K562 (cell line): ENCODE measurements around the gene ZNF438. TPM values are rescaled to one million over a fixed set of nuclear protein-coding genes. Genes with fewer than 3 reads are reported as not detected.

ENCODE experiments used
- ATAC-seq: fragments of 200-7000 bp; cut with Tn5 transposase; 3 replicates; pipeline ENCODE4 v1.9.1; 2020; ENCODE audit warnings: moderate library complexity
- BruUV-seq: library from RNA; stranded (reverse); fragments of 400-500 nt; replicated peaks from 2 replicates; lab custom pipeline; 2021; lab: Mats Ljungman, UMichigan
- CTCF ChIA-PET: fragments of 300-600 bp; formaldehyde crosslinking; extraction: SDS; loops from one replicate; lab custom pipeline; 2021; ENCODE audit warnings: low intra/inter-chr PET ratio; lab: Yijun Ruan, JAX
- POLR2A ChIA-PET: fragments of 300-600, 350-650 bp; sonication (Branson Sonifier 250); formaldehyde crosslinking; extraction: SDS; loops from one replicate; lab custom pipeline; 2021; ENCODE audit warnings: antibody characterized with exemption, inconsistent platforms; lab: Yijun Ruan, JAX
- DNase-seq, 4 experiments: peaks; one replicate each; pipeline versions ENCODE4 v3.0.0 to v3.0.0-alpha.2; 2011 to 2018; ENCODE audit warnings: low spot score in 3 of 4, mixed read lengths in 3 of 4; ENCODE audit errors: extremely low read depth in 1 of 4
- FAIRE-seq: peaks from 2 replicates; lab custom pipeline; 2011; peaks lifted over from hg19 to GRCh38; lab: Jason Lieb, UNC
- H2AFZ ChIP-seq: 2 replicates; pipeline ENCODE4 v1.6.0; 2011; ENCODE audit warnings: low read depth, low read length, control low read depth, inconsistent platforms
- H3K27ac ChIP-seq: fragments of 200-600 bp; 3 replicates; pipeline ENCODE4 v1.8.0; 2011; ENCODE audit warnings: low read depth, mild to moderate bottlenecking, control low read depth, inconsistent platforms, low read length, moderate library complexity, mixed read lengths; ENCODE audit errors: extremely low read depth
- H3K27me3 ChIP-seq, 2 experiments: fragments of 300-600 bp in 1 of 2; 2 replicates in 1 of 2; 3 replicates in 1 of 2; pipeline versions ENCODE4 v1.6.0 to v1.8.0; 2011; ENCODE audit warnings: inconsistent platforms in 2 of 2, low read length in 2 of 2, mild to moderate bottlenecking in 1 of 2, mixed read lengths in 1 of 2, moderate library complexity in 1 of 2; ENCODE audit not compliant: control insufficient read depth in 2 of 2, insufficient read depth in 2 of 2
- H3K36me3 ChIP-seq: fragments of 300-600 bp; 3 replicates; pipeline ENCODE4 v1.8.0; 2011; ENCODE audit warnings: mild to moderate bottlenecking, low read length, inconsistent platforms; ENCODE audit not compliant: control insufficient read depth, insufficient read depth
- H3K4me1 ChIP-seq, 2 experiments: fragments of 200-600 bp in 1 of 2; replicated peaks in 1 of 2; 2 replicates in 1 of 2; 3 replicates in 1 of 2; pipeline versions ENCODE4 v1.5.1 to v1.8.0; 2011; ENCODE audit warnings: inconsistent platforms in 2 of 2, low read length in 2 of 2, mild to moderate bottlenecking in 1 of 2, mixed read lengths in 1 of 2, moderate library complexity in 1 of 2; ENCODE audit not compliant: control insufficient read depth in 2 of 2, insufficient read depth in 2 of 2
- H3K4me2 ChIP-seq: 2 replicates; pipeline ENCODE4 v1.6.1; 2011; ENCODE audit warnings: low read length, control low read depth, inconsistent platforms, mixed read lengths; ENCODE audit not compliant: insufficient read depth
- H3K4me3 ChIP-seq: fragments of 200-600 bp; sonication (generic), shearing (Covaris generic); 2 replicates; pipeline ENCODE4 v1.5.1; 2016; ENCODE audit warnings: control low read depth, inconsistent platforms
- H3K79me2 ChIP-seq: fragments of 200-600 bp; 3 replicates; pipeline ENCODE4 v1.8.0; 2011; ENCODE audit warnings: low read length, inconsistent platforms; ENCODE audit not compliant: control insufficient read depth, insufficient read depth
- H3K9ac ChIP-seq, 2 experiments: 2 replicates each; pipeline versions ENCODE4 v1.6.0 to v1.6.1; 2011; ENCODE audit warnings: low read depth in 2 of 2, low read length in 2 of 2, control low read depth in 1 of 2, inconsistent platforms in 1 of 2, mild to moderate bottlenecking in 1 of 2, mixed read lengths in 1 of 2; ENCODE audit not compliant: insufficient read depth in 1 of 2
- H3K9me1 ChIP-seq: one replicate; pipeline ENCODE4 v1.6.0; 2011; ENCODE audit warnings: inconsistent platforms, mild to moderate bottlenecking, low read length, moderate library complexity; ENCODE audit not compliant: control insufficient read depth, insufficient read depth
- H3K9me3 ChIP-seq: replicated peaks from 2 replicates; pipeline ENCODE4 v1.5.1; 2011; ENCODE audit warnings: low read depth, low read length, inconsistent platforms; ENCODE audit not compliant: control insufficient read depth, insufficient read depth
- H4K20me1 ChIP-seq: replicated peaks from 2 replicates; pipeline ENCODE4 v1.6.1; 2011; ENCODE audit warnings: low read length, inconsistent platforms, mixed read lengths; ENCODE audit not compliant: control insufficient read depth, insufficient read depth
- ADNP ChIP-seq: fragments of 200-800 bp; sonication (Bioruptor generic); IDR thresholded peaks from 2 replicates; pipeline ENCODE4 v1.6.1; 2016; ENCODE audit warnings: missing genetic modification characterization, missing compliant biosample characterization
- ATF6 ChIP-seq: sonication (generic); formaldehyde crosslinking; IDR thresholded peaks from 2 replicates; pipeline ENCODE4 v1.4.0; 2020; ENCODE audit warnings: mild to moderate bottlenecking, missing genetic modification reagents
- CAMTA2 ChIP-seq: fragments of 250-450 bp; sonication (Bioruptor Pico); conservative IDR thresholded peaks from 2 replicates; pipeline ENCODE4 v1.5.1; 2022
- CBX3 ChIP-seq, 2 experiments: IDR thresholded peaks; 1 replicate in 1 of 2; 2 replicates in 1 of 2; pipeline ENCODE4 v1.6.1; 2012; ENCODE audit warnings: inconsistent platforms in 2 of 2, low read length in 2 of 2, borderline replicate concordance in 1 of 2, control low read depth in 1 of 2
- CBX8 ChIP-seq: fragments of 200-600 bp; sonication (generic); IDR thresholded peaks from 2 replicates; pipeline ENCODE4 v1.6.1; 2012; ENCODE audit warnings: borderline replicate concordance, mixed run types, low read depth, mild to moderate bottlenecking, moderate library complexity, mixed read lengths, low read length, control low read depth, inconsistent platforms; ENCODE audit not compliant: poor library complexity, severe bottlenecking; ENCODE audit errors: extremely low read depth
- E2F4 ChIP-seq: sonication (generic); formaldehyde crosslinking; IDR thresholded peaks from 2 replicates; pipeline ENCODE4 v1.8.0; 2022; ENCODE audit warnings: mild to moderate bottlenecking, low read depth, missing genetic modification reagents
- GATAD2B ChIP-seq: fragments of 450-650 bp; IDR thresholded peaks from 2 replicates; pipeline ENCODE4 v1.6.1; 2017; ENCODE audit warnings: mild to moderate bottlenecking, borderline replicate concordance
- HEY1 ChIP-seq: fragments of 250-450 bp; sonication (Bioruptor Pico); IDR thresholded peaks from 2 replicates; pipeline ENCODE4 v1.5.0; 2020; ENCODE audit warnings: mild to moderate bottlenecking, moderate library complexity, borderline replicate concordance
- HMBOX1 ChIP-seq: sonication (generic); IDR thresholded peaks from 2 replicates; pipeline ENCODE4 v1.6.1; 2016
- KDM1A ChIP-seq, 2 experiments: fragments of 450-650 bp; IDR thresholded peaks; 2 replicates each; pipeline ENCODE4 v1.6.1; 2016; ENCODE audit warnings: mild to moderate bottlenecking in 2 of 2
- LARP7 ChIP-seq: fragments of 450-650 bp; IDR thresholded peaks from 2 replicates; pipeline ENCODE4 v1.6.1; 2016
- MCM3 ChIP-seq: fragments of 450-650 bp; IDR thresholded peaks from 2 replicates; pipeline ENCODE4 v1.6.1; 2016
- NFYB ChIP-seq: IDR thresholded peaks from 2 replicates; pipeline ENCODE4 v1.6.1; 2011; ENCODE audit warnings: mild to moderate bottlenecking, moderate library complexity; ENCODE audit not compliant: insufficient read length; ENCODE audit errors: extremely low read depth
- PHTF2 ChIP-seq: fragments of 250-450 bp; sonication (Bioruptor Pico); IDR thresholded peaks from 2 replicates; pipeline ENCODE4 v1.5.0; 2021; ENCODE audit warnings: mild to moderate bottlenecking
- SIX5 ChIP-seq, 2 experiments: IDR thresholded peaks; 2 replicates each; pipeline ENCODE4 v1.6.1; 2011; ENCODE audit warnings: low read length in 2 of 2, borderline replicate concordance in 1 of 2, low read depth in 1 of 2, mild to moderate bottlenecking in 1 of 2, moderate library complexity in 1 of 2; ENCODE audit not compliant: insufficient read depth in 1 of 2
- SMARCA4 ChIP-seq: fragments of 450-650 bp; IDR thresholded peaks from 2 replicates; pipeline ENCODE4 v1.6.1; 2016
- ZNF274 ChIP-seq: IDR thresholded peaks from 2 replicates; pipeline ENCODE4 v1.6.1; 2011; ENCODE audit warnings: low read depth, mild to moderate bottlenecking, low read length, moderate library complexity, borderline replicate concordance
- ZNF707 ChIP-seq: fragments of 250-450 bp; sonication (Bioruptor Pico); conservative IDR thresholded peaks from 2 replicates; pipeline ENCODE4 v1.8.0; 2022; ENCODE audit warnings: inconsistent platforms, mild to moderate bottlenecking, moderate library complexity
- whole genome bisulfite sequencing: fragments of 100-300 bp; shearing (Covaris generic); methylation state at CpG from one replicate; pipeline ENCODE4 v1.1.6; 2016; ENCODE audit warnings: low coverage, mixed read lengths; ENCODE audit not compliant: insufficient coverage; ENCODE audit errors: missing lambda C conversion rate; 5-methylcytosine and 5-hydroxymethylcytosine counted together
- in situ Hi-C: fragments of 300-500 bp; cut with MboI; formaldehyde crosslinking; loops from 4 replicates; pipeline ENCODE4 v1.15.0; 2018; ENCODE audit warnings: inconsistent platforms, mixed read lengths
- intact Hi-C: fragments of 100-400 bp; cut with micrococcal nuclease; formaldehyde crosslinking; loops from 2 replicates; pipeline ENCODE4 v1.14.2; 2022
- polyA plus RNA-seq, 8 experiments: library from polyadenylated mRNA; depleted of rRNA in 4 of 8; stranded (reverse) in 5 of 8; unstranded in 3 of 8; fragments of >200 nt; fragmentation: Nextera tagmentation in 2 of 8; fragmentation: Illumina TruSeq in 1 of 8; extraction: Ambion mirVana in 2 of 8; extraction: Trizol in 1 of 8; gene quantifications; 2 replicates each; pipeline versions ENCODE4 v1.2.1 to v1.2.3, GENCODE V29; 2011 to 2014; ENCODE audit warnings: inconsistent platforms in 1 of 8, missing spikeins in 1 of 8
- total RNA-seq, 7 experiments: library from RNA; depleted of rRNA in 6 of 7; stranded (reverse); fragments of >200 nt in 6 of 7; fragmentation: Illumina TruSeq in 2 of 7; extraction: Trizol in 2 of 7; gene quantifications; 2 replicates each; pipeline versions ENCODE4 v1.2.1 to v1.2.3, GENCODE V29; 2011 to 2021; ENCODE audit warnings: low replicate concordance in 1 of 7

ZNF438 gene
- total and polyA plus RNA-seq, 9 of the 15 experiments (the other 6 are each of a cell fraction or from before 2014, with no cell fraction given): 0.45 to 1.5 (median 0.91) TPM

GRCh38 chr10:31062856-31063255 is 31.2 kb upstream of the ZNF438 start:
- ATAC-seq: no peak
- Histone ChIP-seq H3K9me1 (no peaks in the 10 kb centered on the region), H3K9me3 (no peaks in the 10 kb centered on the region), H3K4me3 (no peak overlapping the region), H4K20me1 (no peaks in the 10 kb centered on the region), H3K27ac (no peak overlapping the region), H3K36me3 (no peaks in the 10 kb centered on the region), H3K27me3 (peaks cover 3 to 10% of the 10 kb centered on the region in 2 experiments; a peak in 3 of 5 replicates), H3K79me2 (no peaks in the 10 kb centered on the region), H3K9ac (no peak overlapping the region), H3K4me1 (no peaks in the 10 kb centered on the region), H2AFZ (no peak overlapping the region), H3K4me2 (no peak overlapping the region)
- in situ Hi-C loops (no loop called here), intact Hi-C loops (no loop called here)
- POLR2A ChIA-PET: no interaction called here
- BruUV-seq: no TSS peak
- WGBS: 1% methylated on average over 6 of the region's 6 CpGs
- no peak for FAIRE-seq
- TF ChIP-seq LARP7: no peak
- TF ChIP-seq HEY1 (CRISPR knock-in tag): no peak
- no peak for TF ChIP-seq CBX8
- no peak for TF ChIP-seq KDM1A (IDR thresholded peaks at IDR 0.05)
- TF ChIP-seq SMARCA4: no peak
- TF ChIP-seq GATAD2B: no peak
- no peak for TF ChIP-seq E2F4 (CRISPR knock-in tag)
- no peak for TF ChIP-seq PHTF2 (CRISPR knock-in tag)
- no peak for TF ChIP-seq ADNP (tag)
- TF ChIP-seq NFYB: no peak
- no peak for TF ChIP-seq HMBOX1
- TF ChIP-seq SIX5 (IDR thresholded peaks at IDR 0.05; ENCODE audit: borderline replicate concordance in 1 of 2, insufficient read depth in 1 of 2, low read depth in 1 of 2, low read length in 2 of 2): no peak
- TF ChIP-seq ZNF707 (CRISPR knock-in tag): no peak
- TF ChIP-seq CAMTA2 (CRISPR knock-in tag): no peak
- no peak for TF ChIP-seq ZNF274
- no peak for TF ChIP-seq ATF6 (CRISPR knock-in tag)
- TF ChIP-seq CBX3 (IDR thresholded peaks at IDR 0.05; ENCODE audit: borderline replicate concordance in 1 of 2, low read length in 2 of 2): no peak
- TF ChIP-seq MCM3: no peak
- CTCF ChIA-PET: no interaction called here
- DNase-seq: no peak
